DND-41 (cell line): ENCODE measurements around the gene TPK1.
A peak's percentile ranks its signal among the peaks of the same experiment; 100 is the strongest.
"Not testable (repeated sequence)": the region's sequence is repeated elsewhere in the genome, so short reads cannot be mapped to it uniquely, and the experiment has no call there.

ENCODE experiments used
- ATAC-seq: fragments of 200-7000 bp; cut with Tn5 transposase; 3 replicates; pipeline ENCODE4 v1.9.1; 2021; ENCODE audit warnings: low read depth; ENCODE audit not compliant: insufficient read depth
- DNase-seq: peaks from one replicate; pipeline ENCODE4 v3.0.0-alpha.2; 2020
- H2AFZ ChIP-seq: 2 replicates; pipeline ENCODE4 v1.6.0; 2012; ENCODE audit warnings: low read depth, low read length
- H3K27ac ChIP-seq: 2 replicates; pipeline ENCODE4 v1.5.1; 2012; ENCODE audit warnings: low read length, inconsistent platforms
- H3K27me3 ChIP-seq: fragments of 200-600 bp; sonication (generic); 2 replicates; pipeline ENCODE4 v1.6.0; 2012; ENCODE audit warnings: low read length, mild to moderate bottlenecking, inconsistent platforms; ENCODE audit not compliant: insufficient read depth, poor library complexity
- H3K36me3 ChIP-seq: 2 replicates; pipeline ENCODE4 v1.5.1; 2012; ENCODE audit warnings: low read length, inconsistent platforms; ENCODE audit not compliant: insufficient read depth
- H3K4me1 ChIP-seq: 2 replicates; pipeline ENCODE4 v1.5.1; 2012; ENCODE audit warnings: mild to moderate bottlenecking, low read length; ENCODE audit not compliant: insufficient read depth
- H3K4me2 ChIP-seq: 2 replicates; pipeline ENCODE4 v1.6.0; 2012; ENCODE audit warnings: mild to moderate bottlenecking, moderate library complexity, low read length, inconsistent platforms; ENCODE audit not compliant: insufficient read depth
- H3K4me3 ChIP-seq, 2 experiments: fragments of 200-600 bp in 1 of 2; shearing (Covaris generic) in 1 of 2; 2 replicates each; pipeline ENCODE4 v1.5.1; 2012 to 2016; ENCODE audit warnings: inconsistent platforms in 2 of 2, low read length in 2 of 2, mild to moderate bottlenecking in 2 of 2, low read depth in 1 of 2, moderate library complexity in 1 of 2
- H3K79me2 ChIP-seq: 2 replicates; pipeline ENCODE4 v1.6.0; 2012; ENCODE audit warnings: low read length, inconsistent platforms; ENCODE audit not compliant: insufficient read depth
- H3K9ac ChIP-seq: 2 replicates; pipeline ENCODE4 v1.6.0; 2012; ENCODE audit warnings: low read depth, mild to moderate bottlenecking, inconsistent platforms, low read length, moderate library complexity
- H3K9me3 ChIP-seq: 2 replicates; pipeline ENCODE4 v1.5.1; 2012; ENCODE audit warnings: low read length, moderate library complexity, mild to moderate bottlenecking, inconsistent platforms; ENCODE audit not compliant: insufficient read depth, severe bottlenecking
- H4K20me1 ChIP-seq: 2 replicates; pipeline ENCODE4 v1.6.0; 2012; ENCODE audit warnings: low read length; ENCODE audit not compliant: insufficient read depth
- CTCF ChIP-seq: IDR thresholded peaks from 2 replicates; pipeline ENCODE4 v1.5.1; 2012; ENCODE audit warnings: borderline replicate concordance, low read length, moderate library complexity, mild to moderate bottlenecking; ENCODE audit not compliant: poor library complexity, severe bottlenecking; ENCODE audit errors: extremely low read depth
- EZH2 ChIP-seq: IDR thresholded peaks from 3 replicates; pipeline ENCODE4 v1.6.1; 2012; ENCODE audit warnings: borderline replicate concordance, low read depth, mild to moderate bottlenecking, moderate library complexity, low read length, inconsistent platforms; ENCODE audit not compliant: severe bottlenecking

Gene TPK1

GRCh38 chr7:144812379-144813283 is 23.2 kb downstream of the TPK1 start:
- H3K79me2 ChIP-seq = no peaks in the 10 kb centered on the region
- H2AFZ ChIP-seq = peak overlapping the region; percentile 21
- peak; percentile 99 for ATAC-seq
- H3K4me2 ChIP-seq = peak overlapping the region; percentile 53
- H3K9me3 ChIP-seq = no peaks in the 10 kb centered on the region
- H4K20me1 ChIP-seq = no peaks in the 10 kb centered on the region
- H3K9ac ChIP-seq = no peak overlapping the region
- no peak for TF ChIP-seq EZH2
- no peak for TF ChIP-seq CTCF
- H3K4me1 ChIP-seq = peaks cover 20% of the 10 kb centered on the region
- DNase-seq = peak; percentile 65
- H3K27me3 ChIP-seq = no peaks in the 10 kb centered on the region
- H3K4me3 ChIP-seq = peak overlapping the region in 1 of 2 experiments; percentile 20; a peak in 1 of 4 replicates
- H3K27ac ChIP-seq = peak overlapping the region; percentile 38
- H3K36me3 ChIP-seq = no peaks in the 10 kb centered on the region

GRCh38 chr7:144805627-144806239 is 30.1 kb downstream of the TPK1 start:
- no peaks in the 10 kb centered on the region for H3K27me3 ChIP-seq
- H3K27ac ChIP-seq = no peak overlapping the region
- H3K9me3 ChIP-seq = no peaks in the 10 kb centered on the region
- H3K79me2 ChIP-seq = no peaks in the 10 kb centered on the region
- no peak overlapping the region for H3K9ac ChIP-seq
- DNase-seq = no peak
- no peak for ATAC-seq
- no peaks in the 10 kb centered on the region for H4K20me1 ChIP-seq
- H3K36me3 ChIP-seq = no peaks in the 10 kb centered on the region
- H2AFZ ChIP-seq = no peak overlapping the region
- H3K4me3 ChIP-seq = no peak overlapping the region
- TF ChIP-seq EZH2 (no peak), CTCF (no peak)
- no peaks in the 10 kb centered on the region for H3K4me1 ChIP-seq
- H3K4me2 ChIP-seq = no peak overlapping the region

DNA sequence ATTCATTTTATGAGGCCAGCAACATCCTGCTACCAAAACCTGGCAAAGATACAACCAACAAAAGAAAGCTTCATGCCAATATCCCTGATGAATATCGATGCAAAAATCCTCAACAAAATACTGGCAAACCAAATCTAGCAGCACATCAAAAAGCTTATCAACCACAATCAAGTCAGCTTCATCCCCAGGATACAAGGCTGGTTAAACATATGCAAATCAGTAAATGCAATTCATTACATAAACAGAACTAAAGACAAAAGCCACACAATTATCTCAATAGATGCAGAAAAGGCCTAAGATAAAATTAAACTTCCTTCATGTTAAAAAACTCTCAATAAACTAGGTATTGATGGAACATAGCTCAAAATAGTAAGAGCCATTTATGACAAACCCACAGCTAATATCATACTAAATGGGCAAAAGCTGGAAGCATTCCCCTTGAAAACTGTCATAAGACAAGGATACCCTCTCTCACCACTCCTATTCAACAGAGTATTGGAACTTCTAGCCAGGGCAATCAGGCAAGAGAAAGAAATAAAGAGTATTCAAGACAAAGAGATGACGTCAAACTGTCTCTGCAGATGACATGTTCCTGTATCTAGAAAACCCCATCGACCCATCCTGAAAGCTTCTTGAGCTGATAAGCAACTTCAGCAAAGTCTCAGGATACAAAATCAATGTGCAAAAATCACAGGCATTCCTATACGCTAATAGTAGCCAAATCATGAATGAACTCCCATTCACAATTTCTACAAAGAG is 35.0 kb downstream of the TPK1 start:
- not testable (repeated sequence) for H3K4me2 ChIP-seq, H3K27me3 ChIP-seq, H3K9me3 ChIP-seq, H4K20me1 ChIP-seq, ATAC-seq, H3K79me2 ChIP-seq, H3K4me1 ChIP-seq, H3K36me3 ChIP-seq, H3K27ac ChIP-seq, H3K4me3 ChIP-seq, H2AFZ ChIP-seq, DNase-seq, H3K9ac ChIP-seq

DNA sequence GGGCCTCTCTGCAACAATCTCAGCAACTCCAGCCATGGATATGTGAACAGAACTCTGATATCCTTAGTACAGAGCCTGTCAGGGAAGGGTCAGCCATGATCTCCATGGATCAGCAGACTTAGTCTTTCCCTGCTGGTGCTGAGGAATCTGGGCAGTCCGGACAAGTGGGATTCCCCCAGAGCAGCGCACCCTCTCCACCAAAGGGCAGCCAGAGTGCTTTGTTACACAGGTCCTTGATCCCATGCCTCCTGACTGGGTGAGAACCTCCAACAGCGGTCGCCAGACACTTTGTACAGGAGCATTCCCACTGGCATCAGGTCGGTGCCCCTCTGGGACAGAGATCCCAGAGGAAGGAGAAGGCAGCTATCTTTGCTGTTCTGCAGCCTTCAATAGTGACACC is 38.9 kb downstream of the TPK1 start:
- Histone ChIP-seq H2AFZ (no peak overlapping the region), H3K9me3 (no peaks in the 10 kb centered on the region), H3K4me3 (no peak overlapping the region), H4K20me1 (no peaks in the 10 kb centered on the region), H3K36me3 (no peaks in the 10 kb centered on the region), H3K4me1 (no peaks in the 10 kb centered on the region), H3K79me2 (no peaks in the 10 kb centered on the region), H3K4me2 (no peak overlapping the region), H3K27ac (no peak overlapping the region), H3K27me3 (no peaks in the 10 kb centered on the region), H3K9ac (no peak overlapping the region)
- TF ChIP-seq CTCF = no peak
- no peak for TF ChIP-seq EZH2
- no peak for DNase-seq
- ATAC-seq = no peak
